Stimulated activated CD8-positive, alpha-beta memory T cell treated with anti-CD3 and anti-CD28 coated beads, Interleukin-2, amount 100 ng/mL, for 1 hour (primary cell): ENCODE measurements around the gene OR10A3.

Experiments used
- DNase-seq, 2 donors: peaks; one replicate each; pipeline ENCODE4 v3.0.0-alpha.2; 2020; ENCODE audit warnings: low read depth in 2 of 2

The OR10A3 gene

DNA sequence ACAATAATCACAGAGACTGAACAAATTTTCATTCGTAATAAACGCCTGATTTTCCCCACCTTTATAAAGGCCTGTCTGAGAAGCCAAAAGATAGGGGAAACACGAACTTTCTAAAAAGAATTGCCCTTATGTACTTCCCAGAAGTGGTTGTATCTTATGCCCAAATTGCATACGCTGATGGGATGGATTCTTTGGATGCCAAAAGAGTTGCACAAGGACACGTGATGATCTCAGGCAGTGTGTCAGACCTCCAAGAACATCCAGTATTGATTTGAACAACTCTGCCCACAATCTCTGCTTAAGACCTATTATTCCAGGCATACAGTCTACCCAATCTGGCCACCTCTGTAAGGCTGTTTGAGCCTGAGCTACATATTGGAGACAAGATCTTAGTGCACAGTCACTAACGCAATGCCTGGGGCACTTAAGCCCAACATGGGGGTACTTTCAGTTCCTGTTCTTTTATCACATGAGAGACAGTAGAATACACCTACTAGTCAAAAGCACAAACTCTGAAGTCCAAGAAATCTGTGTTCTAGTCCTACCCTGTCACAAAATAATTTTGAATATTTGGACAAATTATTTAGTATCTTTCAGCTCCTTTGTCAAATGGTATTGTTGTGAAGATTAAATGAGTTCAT lies 49.3 kb downstream of the OR10A3 start:
- no peak for DNase-seq

DNA sequence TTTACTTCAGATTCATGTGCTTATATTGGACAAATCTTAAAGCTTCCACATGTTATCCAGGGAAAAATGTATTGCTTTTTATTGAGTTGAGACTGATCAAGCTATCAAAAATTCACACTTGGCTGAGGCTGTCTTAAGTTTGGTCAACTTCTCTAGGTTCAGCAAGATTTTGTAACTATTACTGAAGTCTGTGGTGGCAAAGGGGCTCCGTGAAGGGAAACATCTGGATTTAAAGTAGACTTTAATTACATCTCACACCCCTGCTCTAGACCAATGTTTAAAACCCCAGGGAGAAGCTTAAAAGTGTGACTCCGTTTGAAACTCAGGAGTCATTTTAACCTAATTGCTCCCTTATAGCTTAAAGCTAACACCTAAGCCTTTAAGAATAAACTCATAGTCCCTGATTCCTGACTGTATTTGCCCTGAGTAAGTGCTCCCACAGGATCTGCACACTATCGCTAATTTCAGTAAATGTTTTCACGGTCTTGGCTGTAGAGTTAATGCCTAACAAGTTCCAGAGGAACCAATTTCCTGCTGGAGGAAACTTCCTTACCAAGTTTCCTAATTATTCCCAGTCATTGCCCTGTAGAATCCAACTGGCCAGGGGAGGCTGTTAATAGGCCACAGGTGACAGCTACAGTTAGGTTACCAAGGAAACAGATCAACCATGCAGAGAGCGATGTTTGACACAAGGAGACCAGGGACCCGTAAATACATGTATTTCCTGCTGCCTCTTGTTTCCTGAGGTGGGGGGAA lies 50.9 kb downstream of the OR10A3 start:
- DNase-seq: no peak

DNA sequence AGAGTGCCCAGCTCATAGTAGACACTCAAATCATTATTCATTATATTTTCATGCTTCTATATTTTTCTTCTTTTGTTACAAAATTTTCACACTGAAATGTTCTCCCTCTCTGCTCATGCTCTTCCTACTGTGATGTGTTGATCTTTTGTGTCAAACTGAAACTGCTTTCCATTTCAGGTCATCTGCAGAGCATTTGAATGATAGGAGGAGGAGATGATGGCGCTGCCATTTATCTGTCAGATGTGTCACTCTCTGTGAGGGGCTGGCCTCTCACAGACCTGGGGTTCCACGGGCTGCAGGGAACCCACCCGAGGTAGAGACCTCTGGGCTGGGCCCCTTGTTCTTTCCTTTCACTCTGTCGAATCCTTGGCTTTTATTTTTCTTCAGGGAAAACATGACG lies 51.5 kb downstream of the OR10A3 start:
- DNase-seq: no peak
